ENCODE results near the gene TROAP.

Gene TROAP

DNA sequence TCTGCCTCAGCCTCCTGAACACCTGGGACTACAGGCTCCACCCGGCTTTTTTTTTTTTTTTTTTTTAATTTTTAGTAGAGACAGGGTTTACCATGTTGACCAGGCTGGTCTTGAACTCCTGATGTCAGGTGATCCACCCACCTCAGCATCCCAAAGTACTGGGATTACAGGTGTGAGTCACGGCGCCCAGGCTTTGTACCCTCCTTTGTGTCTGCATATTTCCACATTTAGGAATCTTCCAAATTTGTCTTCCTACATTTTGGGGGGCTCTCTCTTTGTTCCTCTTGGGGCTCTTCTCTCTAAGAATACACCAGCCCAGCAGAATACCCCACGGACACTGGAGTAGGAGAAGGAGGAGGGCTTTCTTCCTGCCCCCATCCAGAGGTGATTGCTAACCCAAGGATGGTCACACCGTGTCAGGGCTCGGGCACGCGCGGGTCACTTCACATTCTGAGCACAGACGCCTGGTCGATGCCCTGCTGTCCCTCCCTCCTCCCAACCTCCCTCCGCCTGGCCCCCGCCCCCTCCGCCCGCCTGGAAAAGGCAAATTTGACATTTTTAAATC lies 21.5 kb downstream of the TROAP start:
- DNase-seq, result no peak

DNA sequence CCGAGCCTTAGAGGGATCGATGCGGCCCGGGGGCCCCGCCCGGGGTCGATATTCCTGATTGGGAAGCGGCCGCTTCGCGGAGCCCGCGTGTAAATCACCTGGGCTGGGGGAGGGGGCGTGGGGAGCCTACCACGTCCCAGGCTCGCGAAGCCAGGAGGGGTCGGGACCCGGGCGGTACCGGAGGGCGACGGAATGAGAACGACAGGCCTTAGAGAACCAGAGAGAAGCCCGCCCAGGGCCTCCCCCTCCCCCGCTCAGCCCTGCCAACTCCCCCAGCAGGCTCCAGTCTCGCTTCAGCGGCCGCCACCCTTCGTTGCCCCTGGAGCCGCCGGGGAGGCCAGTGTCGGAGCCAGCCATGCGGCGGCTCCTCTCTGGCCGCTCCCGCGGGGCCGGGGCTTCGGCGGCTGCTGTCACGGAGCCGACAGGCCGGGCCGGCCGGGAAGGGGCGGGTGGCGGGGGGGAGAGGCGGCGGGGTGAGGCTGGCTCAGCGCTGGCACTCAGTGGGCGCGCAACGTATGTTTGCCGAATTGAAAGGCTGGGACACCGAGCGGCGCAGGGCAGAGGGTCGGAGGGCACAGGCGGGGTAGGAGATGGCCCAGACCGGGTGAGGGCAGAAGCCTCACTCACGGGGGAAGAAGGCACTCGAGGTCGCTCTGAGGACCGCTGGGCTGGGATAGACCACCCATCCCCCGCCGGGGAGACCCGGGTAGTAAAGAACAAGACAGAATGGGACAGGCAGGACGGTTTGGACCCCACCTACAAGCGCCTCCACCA lies 22.2 kb downstream of the TROAP start:
- DNase-seq, result no peak

DNA sequence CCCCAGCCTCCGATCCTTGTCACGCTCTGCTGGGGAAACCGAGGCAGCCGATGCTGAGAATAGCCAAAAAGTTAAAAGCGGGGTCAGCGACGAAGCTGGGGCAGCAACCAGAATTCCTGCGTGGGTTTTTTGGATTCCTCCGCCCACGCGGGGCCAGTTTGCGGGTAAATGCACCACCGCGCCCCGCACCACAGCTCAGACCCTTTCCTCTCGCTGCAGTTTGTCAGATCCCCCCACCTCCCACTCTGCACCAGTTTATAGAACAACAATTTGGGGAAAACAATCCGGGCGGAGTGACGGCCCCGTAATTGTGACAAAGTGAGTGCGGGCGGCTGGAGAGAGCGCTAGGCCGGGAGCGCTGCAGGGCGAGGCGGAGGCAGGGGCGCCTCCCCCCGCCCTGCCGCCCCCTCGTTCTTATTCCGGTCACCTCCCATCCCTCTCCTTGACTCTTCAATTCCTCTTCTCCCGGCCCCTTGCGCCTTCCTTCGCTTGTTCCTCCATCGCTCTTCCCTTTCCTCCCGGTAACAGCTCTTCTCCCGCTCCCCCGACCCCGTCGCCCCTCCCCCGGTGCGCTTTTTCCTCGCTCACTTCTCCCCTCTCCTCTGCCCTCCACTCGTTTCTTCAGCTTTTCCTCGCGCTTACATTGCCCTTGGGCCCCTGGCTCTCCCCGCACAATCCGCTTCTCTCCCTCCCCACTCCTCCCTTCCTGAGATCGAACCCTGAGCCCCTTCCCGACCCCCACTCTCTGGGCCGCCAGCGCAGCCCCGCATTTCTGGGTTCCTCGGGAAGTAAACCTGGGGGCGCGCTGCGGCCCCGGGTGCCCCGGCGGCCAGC lies 23.0 kb downstream of the TROAP start:
- DNase-seq, result no peak

DNA sequence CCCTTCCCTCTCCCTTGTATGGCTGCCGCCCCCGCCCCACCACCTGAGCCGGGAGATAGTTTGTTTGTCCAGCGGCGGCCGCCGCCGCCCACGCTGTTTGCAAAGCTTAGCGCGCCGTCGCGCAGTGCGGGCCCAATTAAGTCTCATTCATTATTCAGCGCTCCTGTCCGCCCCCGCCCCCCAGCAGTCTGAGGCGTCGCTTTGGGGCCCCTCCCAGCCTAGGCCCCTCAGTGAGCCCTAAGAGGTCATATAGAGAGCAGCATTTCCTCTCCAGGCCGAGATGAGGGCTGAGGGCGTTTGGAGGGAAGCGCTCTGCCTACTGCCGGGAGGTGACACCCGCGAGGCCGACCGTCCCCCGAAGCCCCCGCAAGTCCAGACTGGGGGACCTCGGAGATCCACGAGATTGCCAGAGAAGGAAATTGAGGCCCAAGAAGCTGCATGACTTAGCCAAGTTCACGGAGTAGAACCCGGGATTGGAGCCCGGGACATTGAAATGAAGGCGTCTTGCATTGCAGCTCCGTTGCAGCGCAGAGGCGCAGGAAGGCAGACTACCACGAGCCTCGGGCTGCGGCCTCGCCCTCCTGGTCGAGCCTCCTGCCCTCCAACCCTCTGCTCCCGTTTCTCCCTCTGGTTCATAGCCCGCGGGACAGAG lies 23.7 kb downstream of the TROAP start, which contains the start of gene DNAJC22:
Gene DNAJC22 (plus strand): TSS at position 230 of the 652 bp plus-strand sequence. CDS start 1,985 bp downstream, outside the sequence.
- DNase-seq, result no peak

DNA sequence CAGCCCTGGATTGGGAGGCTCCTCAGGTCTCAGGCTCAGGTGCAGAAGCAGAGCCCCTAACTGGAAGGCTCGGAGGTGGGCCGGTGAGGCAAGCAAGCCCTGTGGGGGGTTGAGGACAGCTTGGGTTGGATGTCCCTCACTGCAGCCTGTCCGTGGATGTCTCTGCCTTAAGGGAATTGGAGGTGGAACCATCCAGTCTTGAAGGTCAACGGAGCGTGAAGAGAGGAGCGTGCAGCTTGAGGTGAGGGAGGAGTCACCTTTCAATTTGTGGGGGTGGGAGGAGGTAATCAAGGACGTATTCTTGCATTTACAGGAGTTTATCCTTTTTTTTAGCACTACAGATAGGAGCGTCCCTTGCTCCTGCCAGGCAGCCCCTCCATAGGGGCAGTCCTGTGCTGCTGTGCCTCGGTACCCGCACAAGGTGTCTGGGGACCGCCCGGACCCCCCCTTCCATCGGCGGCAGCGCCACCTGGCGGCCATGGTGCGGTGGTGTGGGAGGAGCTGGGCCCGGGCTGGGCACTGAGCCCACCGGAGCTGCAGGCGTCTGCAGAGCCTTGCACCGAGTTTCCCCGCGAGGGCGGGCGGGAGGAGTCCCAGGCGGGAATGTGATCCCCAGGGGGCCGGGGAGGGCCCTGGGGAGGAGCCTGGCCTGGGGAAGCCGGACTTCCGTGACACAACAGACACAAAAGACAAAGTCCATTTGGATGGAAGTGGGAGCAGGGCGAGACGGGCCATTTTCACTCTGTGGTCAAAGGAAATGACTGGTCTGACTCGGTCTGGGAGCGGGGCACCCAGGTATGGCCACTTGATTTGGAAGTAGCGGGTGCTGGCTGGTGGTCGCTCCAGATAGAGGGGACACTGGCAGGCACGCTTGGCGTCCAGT lies 24.5 kb downstream of the TROAP start:
- DNase-seq, result peak; percentile 70

DNA sequence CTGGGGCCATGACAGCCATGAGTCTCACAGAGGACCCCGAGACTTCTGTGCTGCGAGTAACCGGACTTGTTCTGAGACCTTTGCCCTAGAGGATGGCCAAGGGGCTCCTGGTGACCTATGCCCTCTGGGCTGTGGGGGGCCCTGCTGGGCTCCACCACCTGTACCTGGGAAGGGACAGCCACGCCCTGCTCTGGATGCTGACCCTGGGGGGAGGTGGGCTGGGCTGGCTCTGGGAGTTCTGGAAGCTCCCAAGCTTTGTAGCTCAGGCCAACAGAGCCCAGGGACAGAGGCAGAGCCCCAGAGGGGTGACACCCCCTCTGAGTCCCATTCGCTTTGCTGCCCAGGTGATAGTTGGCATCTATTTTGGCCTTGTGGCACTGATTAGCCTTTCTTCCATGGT lies 25.7 kb downstream of the TROAP start:
- no peak for DNase-seq

DNA sequence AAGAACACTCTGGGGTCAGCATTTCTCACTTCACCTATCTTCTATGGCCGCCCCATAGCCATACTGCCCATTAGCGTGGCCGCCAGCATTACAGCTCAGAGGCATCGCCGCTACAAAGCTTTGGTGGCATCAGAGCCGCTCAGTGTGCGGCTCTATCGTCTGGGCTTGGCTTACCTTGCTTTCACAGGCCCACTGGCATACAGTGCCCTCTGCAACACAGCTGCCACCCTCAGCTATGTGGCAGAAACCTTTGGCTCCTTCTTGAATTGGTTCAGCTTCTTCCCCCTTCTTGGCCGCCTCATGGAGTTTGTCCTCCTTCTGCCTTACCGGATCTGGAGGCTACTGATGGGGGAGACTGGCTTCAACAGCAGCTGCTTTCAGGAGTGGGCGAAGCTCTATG lies 26.2 kb downstream of the TROAP start:
- no peak for DNase-seq

DNA sequence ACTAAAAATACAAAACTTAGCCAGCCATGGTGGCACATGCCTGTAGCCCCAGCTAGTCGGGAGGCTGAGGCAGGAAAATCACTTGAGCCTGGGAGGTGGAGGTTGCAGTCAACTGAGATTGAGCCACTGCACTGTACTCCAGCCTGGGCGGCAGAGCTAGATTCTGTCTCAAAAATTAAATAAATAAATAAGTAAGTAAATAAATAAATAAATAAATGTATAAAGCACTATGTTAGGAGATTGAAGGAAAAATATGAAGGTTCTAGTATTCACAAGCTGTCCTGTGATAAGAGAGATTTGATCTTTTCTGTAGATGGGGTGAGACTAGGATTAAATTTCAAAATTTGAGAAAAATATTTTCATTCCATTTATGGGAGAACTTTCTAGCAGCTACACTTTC lies 29.3 kb downstream of the TROAP start:
- DNase-seq, result no peak

DNA sequence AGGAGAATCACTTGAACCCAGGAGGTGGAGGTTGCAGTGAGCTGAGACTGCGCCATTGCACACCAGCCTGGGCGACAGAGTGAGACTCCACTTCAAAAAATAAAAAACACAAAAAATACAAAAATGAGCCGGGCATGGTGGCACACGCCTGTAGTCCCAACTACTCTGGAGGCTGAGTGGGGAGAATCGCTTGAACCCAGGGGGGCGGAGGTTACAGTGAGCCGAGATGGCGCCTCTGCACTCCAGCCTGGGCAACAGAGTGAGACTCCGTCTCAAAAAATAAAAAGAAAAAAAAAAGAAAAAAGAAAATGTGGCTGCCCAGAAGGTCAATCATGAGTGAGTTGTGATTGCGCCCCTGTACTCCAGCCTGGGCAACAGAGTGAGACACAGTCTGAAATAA lies 32.9 kb downstream of the TROAP start:
- DNase-seq, result no peak

DNA sequence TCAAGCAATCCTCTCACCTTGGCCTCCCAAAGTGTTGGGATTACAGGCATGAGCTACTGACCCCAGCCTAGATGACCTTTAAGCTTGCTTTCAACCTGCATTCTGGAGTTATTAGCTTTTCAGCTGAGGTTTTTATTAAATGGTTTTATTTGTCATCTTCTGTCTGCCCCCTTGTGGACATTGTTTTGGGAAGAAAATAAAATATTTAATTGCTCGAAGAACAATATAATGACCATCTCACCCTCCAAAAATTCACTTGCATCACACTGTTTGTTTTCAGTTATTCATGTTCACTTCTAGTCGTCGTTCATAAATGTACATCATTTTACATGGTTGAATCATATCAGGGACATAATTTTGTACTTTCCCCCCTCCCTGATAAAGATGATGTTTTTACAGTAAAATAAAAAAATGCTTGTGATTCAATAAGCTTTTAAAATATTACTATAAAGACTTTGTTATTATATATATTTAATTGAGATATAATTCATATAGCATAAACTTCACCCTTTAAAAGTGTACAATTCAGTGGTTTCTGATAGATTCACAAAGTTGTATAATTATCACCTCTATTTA lies 34.1 kb downstream of the TROAP start:
- DNase-seq, result no peak

DNA sequence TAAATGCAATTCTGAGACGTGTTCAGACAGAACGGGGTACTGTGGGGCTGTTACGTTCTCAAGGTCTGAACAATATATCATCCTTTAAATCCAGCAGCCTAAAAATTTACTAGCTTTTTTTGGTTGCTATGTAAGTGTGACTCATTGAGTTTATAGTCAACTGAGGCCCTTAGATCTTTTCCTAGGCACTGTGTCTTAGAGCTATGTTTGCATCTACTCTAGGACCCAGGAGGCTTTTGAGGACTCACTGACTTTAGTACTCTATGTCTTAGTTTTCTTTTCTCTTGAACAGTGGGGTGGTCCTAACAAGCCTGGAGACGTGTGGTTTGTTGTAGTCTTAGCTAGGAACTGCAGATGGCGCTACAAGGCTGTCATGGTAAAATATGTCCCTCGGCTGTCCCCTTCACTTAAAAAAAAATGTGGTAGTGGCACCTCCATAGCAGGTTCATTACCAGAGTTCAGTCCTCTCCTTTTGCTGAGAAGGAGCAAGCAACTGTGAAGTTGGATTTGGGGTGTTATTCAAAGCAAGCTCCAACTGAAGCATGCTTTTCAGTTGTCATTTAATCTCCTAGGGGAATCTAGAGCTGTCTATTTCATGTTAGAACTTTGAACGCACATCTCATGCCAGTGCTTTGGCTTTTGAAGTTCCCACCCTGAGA lies 35.6 kb downstream of the TROAP start:
- DNase-seq, result peak; percentile 58

DNA sequence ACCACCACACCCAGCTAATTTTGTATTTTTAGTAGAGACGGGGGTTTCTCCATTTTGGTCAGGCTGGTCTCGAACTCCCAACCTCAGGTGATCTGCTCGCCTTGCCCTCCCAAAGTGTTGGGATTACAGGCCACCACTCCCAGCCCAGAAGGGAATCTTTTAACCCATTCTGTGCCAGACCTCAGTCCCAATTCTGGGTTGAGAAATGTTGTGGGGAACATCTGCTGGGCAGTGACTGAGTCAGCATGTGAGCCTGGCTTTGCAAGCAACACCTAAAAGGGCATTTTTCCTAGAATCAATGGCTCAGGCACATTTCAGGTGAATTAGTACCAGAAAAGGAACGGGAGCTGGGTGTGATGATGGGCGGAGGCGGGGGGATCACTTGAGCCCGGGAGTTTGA lies 36.6 kb downstream of the TROAP start:
- no peak for DNase-seq

DNA sequence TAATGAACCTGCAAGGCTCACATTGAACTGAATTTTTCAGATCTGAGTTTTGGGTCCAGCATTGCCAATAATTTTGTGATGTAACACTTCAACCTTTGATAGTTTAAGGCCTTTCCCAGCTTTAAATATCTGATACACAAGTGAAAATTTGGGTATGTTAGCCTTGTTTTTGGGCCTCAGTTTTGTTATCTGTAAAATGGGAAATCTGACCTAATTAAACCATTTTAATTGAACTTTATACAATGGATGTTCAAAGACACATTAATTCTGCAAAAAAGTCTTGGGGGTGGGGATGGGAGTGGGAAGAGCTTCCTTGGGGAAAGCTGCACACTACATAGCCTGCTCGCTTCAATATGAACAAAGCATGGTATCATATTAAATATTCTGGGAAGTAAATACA lies 39.0 kb downstream of the TROAP start:
- DNase-seq, result no peak

DNA sequence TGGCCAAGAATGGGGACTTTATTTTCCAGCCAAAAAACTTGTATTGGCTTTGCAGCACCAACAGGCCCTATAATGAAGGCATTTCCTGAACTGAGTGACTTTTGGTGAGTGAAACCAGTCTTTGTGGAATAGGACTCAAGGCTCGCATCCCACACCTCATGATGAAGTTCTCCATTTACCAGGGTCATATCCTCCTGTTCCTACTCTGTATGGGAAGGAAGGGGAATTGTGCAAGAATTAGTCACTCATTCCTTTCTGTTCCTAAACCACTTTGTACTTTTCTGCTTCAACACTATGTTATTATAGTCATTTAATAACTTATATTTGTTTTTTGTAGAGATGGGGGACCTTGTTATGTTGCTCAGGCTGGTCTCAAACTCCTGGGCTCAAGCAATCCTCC lies 41.9 kb downstream of the TROAP start:
- DNase-seq, result no peak

DNA sequence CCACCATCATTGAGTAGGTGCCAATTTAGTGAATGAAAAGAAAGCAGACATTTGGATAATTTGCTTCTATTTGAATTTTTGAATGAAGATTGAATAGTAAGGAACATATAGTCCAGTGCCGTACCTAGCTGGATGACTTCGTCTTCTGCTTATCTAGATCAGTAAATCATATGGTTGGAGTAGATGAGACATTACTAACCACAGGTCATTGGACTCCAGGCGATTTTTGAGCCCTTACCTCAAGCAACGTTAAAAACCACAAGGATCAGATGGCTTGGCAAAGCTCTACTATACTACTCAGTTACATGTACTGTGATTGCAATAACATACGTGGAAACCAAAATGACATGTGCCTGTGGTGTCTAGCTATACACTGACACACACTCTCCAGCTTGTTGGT lies 42.5 kb downstream of the TROAP start:
- DNase-seq, result no peak

DNA sequence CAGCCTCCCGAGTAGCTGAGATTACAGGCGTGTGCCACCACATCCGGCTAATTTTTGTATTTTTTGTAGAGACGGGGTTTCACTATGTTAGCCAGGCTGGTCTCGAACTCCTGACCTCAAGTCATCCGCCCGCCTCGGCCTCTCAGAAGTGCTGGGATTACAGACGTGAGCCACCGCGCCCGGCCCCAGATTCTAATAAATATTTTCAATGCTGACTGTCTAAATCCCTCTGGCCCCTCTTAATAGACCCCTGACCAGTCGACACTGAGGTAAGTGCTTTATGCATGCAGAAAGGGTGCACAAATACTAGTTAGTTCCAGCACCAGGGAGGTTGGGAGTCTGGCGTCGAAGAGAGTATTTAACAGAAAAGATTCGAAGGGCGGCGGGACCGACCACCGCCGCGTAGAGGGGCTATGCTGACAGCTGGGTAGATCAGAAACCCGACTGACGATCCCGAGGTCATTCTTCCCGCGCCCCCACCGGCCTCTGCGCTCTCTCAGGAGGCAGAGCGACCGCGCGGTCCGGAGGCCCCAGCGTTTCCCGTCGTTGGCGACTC lies 43.1 kb downstream of the TROAP start:
- DNase-seq, result no peak

DNA sequence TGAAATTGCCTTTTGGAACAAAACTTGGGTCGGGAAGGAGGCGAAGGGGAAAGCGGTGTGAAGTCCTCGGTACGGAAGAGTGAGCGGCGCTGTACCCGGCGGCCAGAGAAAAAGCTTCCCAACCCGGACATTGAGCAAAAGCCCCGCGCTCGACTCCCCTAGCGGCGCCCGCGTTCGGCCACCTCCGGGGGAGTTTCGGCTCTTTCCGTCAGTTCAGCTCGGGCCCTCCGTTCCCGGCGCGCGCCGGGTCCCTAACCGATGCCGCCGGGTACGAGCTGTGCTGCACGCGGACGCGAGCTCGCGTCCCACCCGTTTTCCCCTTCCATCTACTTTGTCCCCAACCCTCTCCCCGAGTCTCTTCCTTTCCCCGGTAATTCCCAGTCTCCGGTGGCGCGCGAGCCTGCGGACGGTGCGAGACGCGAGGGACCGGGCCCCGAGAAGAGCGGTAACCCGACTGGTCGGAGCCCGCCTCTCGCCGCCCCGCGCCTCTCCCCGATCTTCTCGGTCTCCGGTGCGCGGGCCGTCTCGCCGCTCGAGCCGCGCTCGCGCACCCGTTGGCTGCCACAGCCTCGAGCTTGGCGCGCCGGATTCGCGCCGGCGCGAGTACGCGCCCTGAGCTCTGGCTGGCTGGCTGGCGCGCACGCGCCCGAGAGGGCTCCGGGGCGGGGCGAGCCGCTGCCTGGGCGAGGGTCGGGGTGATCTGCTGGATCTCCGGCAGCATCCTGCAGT lies 43.8 kb downstream of the TROAP start:
- DNase-seq, result peak; percentile 79

DNA sequence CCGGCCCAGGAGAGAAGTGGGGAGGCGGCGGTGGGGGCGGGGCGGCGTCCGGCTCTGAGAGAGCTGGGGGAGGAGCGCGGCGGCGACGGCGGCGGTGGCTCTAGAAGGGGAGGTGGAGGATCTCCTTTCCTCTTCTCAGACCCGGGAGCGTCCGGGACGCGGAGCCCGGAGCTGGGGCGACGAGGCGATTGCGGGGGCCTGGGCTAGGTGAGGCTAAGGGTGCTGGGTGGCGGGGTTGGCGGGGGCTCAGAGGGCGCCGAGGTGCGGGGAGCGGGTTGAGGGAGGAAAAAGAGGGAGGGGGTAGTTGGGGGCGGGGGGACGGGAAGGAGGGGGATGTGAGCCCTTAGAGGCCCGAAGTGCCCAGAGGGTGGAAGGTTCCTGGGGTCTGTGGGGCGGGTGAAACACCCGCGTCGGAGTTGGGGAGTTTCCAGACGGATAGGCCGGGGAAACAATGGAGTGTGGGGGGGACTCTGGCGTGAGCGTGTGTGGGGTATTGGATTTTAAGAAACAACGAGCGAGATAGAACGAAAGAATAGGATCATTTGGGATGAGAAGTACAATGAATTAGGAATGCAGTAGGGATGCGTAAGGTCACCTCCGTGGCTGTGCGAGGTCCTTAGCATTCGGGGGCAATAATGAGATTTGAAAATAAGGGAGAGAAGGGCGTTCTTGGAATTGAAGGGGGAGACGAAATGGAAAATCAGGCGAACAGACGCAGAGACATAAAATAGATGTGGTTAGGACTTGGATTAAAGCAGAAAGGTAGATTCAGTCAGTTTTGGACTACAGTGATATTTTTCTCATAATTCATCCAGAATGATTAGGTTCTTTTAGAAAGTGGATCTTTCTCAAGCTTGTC lies 44.6 kb downstream of the TROAP start, which contains the start of gene SPATS2:
Gene SPATS2 (plus strand): TSS at position 82 of the 859 bp plus-strand sequence. CDS start 93,551 bp downstream, outside the sequence.
- DNase-seq, result no peak

DNA sequence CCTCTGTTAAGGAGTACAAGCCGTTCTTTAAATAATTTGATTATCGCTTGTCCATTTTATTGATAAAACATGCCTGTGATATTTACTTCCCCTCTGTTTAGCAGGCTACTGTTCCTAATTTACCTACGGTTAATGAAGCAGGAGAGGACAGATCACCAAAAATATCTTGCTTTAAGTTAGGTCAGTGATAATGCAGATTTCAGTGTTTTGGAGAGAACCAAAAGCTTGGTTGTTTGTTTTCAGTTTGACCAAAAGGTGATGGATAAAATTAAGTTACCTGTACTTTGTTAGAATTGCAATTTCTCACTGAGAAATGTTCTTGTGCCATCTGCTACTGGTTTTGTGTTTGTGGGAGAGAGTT lies 45.2 kb downstream of the TROAP start:
- DNase-seq, result no peak

Data from central memory CD4-positive, alpha-beta T cell (primary cell).